HCT116 (cell line): Measurements from ENCODE around the gene IL11.

Source experiments
- EZH2 ChIP-seq: fragments of 200-600 bp; sonication (generic); IDR thresholded peaks from 2 replicates; pipeline ENCODE4 v1.6.1; 2017; ENCODE audit warnings: antibody characterized with exemption, mixed run types
- EZH2phosphoT487 ChIP-seq: fragments of 200-600 bp; IDR thresholded peaks from 2 replicates; pipeline ENCODE4 v1.6.1; 2018; ENCODE audit warnings: antibody characterized with exemption, borderline replicate concordance
- JUND ChIP-seq: IDR thresholded peaks from 2 replicates; pipeline ENCODE4 v1.6.1; 2012
- POLR2A ChIP-seq: IDR thresholded peaks from 2 replicates; pipeline ENCODE4 v1.7.0; 2011; ENCODE audit warnings: borderline replicate concordance; ENCODE audit not compliant: insufficient read depth, insufficient read length; ENCODE audit errors: extremely low read depth
- POLR2AphosphoS5 ChIP-seq: IDR thresholded peaks from 2 replicates; pipeline ENCODE4 v1.6.1; 2011; ENCODE audit warnings: mild to moderate bottlenecking, low read depth, low read length, moderate library complexity
- TF ChIP-seq, protein P1 (sequence below), 3 experiments: fragments of 200-600 bp in 1 of 3; sonication (generic) in 1 of 3; IDR thresholded peaks in 2 of 3; conservative IDR thresholded peaks in 1 of 3; 2 replicates each; pipeline ENCODE4 v1.5.1; 2012 to 2017; ENCODE audit warnings: low read depth in 2 of 3, low read length in 2 of 3, antibody characterized with exemption in 1 of 3, borderline replicate concordance in 1 of 3, control low read depth in 1 of 3, mild to moderate bottlenecking in 1 of 3, mixed read lengths in 1 of 3, mixed run types in 1 of 3, moderate library complexity in 1 of 3; ENCODE audit not compliant: insufficient read depth in 1 of 3

DNA sequence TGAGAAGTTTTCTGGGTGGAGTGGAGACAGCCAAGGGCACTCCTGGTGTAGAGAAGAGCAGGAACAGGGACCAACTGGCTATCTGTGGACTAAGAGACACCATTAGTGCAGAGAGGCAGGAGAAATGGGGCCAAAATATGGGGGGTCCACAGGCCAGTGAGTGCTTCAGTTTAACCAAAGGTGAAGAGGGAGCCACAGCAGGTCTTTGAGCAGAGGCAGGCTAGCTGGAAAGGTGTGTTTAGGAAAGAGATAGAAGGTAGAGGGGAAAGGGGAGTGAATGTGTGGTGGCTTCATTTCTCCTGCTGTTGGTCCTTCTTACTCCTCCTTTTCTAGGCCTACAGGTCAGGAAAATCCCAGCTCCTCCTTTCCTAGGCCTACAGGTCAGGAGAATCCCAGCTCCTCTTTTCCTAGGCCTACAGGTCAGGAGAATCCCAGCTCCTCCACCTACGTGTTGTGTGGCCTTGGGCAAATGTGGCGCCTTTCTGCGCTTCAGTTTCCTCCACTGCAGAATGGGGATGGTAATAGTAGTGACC lies 12.3 kb upstream of the IL11 start:
- TF ChIP-seq, protein P1, sequence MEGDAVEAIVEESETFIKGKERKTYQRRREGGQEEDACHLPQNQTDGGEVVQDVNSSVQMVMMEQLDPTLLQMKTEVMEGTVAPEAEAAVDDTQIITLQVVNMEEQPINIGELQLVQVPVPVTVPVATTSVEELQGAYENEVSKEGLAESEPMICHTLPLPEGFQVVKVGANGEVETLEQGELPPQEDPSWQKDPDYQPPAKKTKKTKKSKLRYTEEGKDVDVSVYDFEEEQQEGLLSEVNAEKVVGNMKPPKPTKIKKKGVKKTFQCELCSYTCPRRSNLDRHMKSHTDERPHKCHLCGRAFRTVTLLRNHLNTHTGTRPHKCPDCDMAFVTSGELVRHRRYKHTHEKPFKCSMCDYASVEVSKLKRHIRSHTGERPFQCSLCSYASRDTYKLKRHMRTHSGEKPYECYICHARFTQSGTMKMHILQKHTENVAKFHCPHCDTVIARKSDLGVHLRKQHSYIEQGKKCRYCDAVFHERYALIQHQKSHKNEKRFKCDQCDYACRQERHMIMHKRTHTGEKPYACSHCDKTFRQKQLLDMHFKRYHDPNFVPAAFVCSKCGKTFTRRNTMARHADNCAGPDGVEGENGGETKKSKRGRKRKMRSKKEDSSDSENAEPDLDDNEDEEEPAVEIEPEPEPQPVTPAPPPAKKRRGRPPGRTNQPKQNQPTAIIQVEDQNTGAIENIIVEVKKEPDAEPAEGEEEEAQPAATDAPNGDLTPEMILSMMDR (IDR thresholded peaks at IDR 0.05 in 2 of 3, conservative IDR thresholded peaks at IDR 0.05 in 1 of 3; ENCODE audit: borderline replicate concordance in 1 of 3, insufficient read depth in 1 of 3, low read depth in 2 of 3, low read length in 2 of 3), result no peak
- TF ChIP-seq POLR2A (no peak), EZH2 (no peak), EZH2phosphoT487 (no peak), JUND (no peak), POLR2AphosphoS5 (no peak)
